Rectal smooth muscle tissue (tissue), 1 donor: ENCODE data around the gene ADGRD1.

Experiments used
- H3K27ac ChIP-seq: one replicate; pipeline ENCODE4 v1.7.0; 2013; ENCODE audit warnings: low read depth, low read length, inconsistent platforms
- H3K27me3 ChIP-seq: one replicate; pipeline ENCODE4 v1.7.0; 2013; ENCODE audit warnings: low read length; ENCODE audit not compliant: control insufficient read depth, insufficient read depth
- H3K36me3 ChIP-seq: one replicate; pipeline ENCODE4 v1.7.0; 2013; ENCODE audit warnings: low read length; ENCODE audit not compliant: control insufficient read depth, insufficient read depth
- H3K4me1 ChIP-seq: one replicate; pipeline ENCODE4 v1.7.0; 2013; ENCODE audit warnings: low read length; ENCODE audit not compliant: control insufficient read depth, insufficient read depth
- H3K4me3 ChIP-seq: one replicate; pipeline ENCODE4 v1.7.0; 2013; ENCODE audit warnings: low read length
- H3K9ac ChIP-seq: one replicate; pipeline ENCODE4 v1.7.0; 2013; ENCODE audit warnings: low read length

The ADGRD1 gene

GRCh38 chr12:131077931-131078391 lies 124.3 kb downstream of the ADGRD1 start:
- Histone ChIP-seq H3K4me1 (no peaks in the 10 kb centered on the region), H3K36me3 (peaks cover 2% of the 10 kb centered on the region), H3K27ac (no peak overlapping the region), H3K9ac (no peak overlapping the region), H3K27me3 (no peaks in the 10 kb centered on the region), H3K4me3 (no peak overlapping the region)

- H3K36me3 ChIP-seq, result peaks cover 4% of the 10 kb centered on the region
- no peak overlapping the region for H3K27ac ChIP-seq
- H3K27me3 ChIP-seq, result no peaks in the 10 kb centered on the region
- no peak overlapping the region for H3K4me3 ChIP-seq
- no peaks in the 10 kb centered on the region for H3K4me1 ChIP-seq
- no peak overlapping the region for H3K9ac ChIP-seq
Measured at GRCh38 chr12:131082290-131083194, 128.8 kb downstream of the ADGRD1 start.

DNA sequence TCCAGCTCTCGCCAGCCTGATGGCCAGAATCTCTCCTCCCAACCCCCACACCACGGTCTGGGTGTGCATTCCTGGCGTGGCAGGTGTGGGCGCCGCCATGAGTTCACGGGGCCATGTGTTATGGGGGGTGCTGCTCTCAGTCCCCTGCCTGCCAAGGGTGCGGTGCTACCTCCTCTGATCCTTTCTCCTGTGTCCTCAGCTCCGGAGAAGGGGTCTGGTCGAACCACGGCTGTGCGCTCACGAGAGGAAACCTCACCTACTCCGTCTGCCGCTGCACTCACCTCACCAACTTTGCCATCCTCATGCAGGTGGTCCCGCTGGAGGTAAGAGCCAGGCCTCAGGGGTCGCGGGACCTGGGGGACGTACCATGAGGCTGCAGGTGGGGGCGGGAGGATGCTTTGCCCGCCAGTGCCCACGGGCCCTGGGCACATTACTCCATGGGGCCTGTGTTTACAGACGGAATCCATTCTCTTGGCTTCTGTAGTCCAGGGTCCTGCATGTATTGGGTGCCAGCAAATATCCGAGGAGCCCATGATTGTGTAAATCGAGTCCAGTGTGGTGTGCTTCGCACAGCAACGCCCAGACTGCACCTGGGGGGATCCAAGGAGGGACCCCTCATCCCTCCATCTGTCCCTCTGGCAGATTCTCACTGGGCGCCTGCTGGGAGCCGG lies 130.8 kb downstream of the ADGRD1 start:
- no peaks in the 10 kb centered on the region for H3K4me1 ChIP-seq
- no peak overlapping the region for H3K27ac ChIP-seq
- peaks cover 2% of the 10 kb centered on the region for H3K36me3 ChIP-seq
- H3K4me3 ChIP-seq, result no peak overlapping the region
- H3K9ac ChIP-seq, result no peak overlapping the region
- H3K27me3 ChIP-seq, result no peaks in the 10 kb centered on the region

GRCh38 chr12:131085125-131085815 lies 131.6 kb downstream of the ADGRD1 start:
- Histone ChIP-seq H3K27me3 (no peaks in the 10 kb centered on the region), H3K36me3 (peaks cover 2% of the 10 kb centered on the region), H3K27ac (no peak overlapping the region), H3K9ac (no peak overlapping the region), H3K4me1 (no peaks in the 10 kb centered on the region), H3K4me3 (no peak overlapping the region)

DNA sequence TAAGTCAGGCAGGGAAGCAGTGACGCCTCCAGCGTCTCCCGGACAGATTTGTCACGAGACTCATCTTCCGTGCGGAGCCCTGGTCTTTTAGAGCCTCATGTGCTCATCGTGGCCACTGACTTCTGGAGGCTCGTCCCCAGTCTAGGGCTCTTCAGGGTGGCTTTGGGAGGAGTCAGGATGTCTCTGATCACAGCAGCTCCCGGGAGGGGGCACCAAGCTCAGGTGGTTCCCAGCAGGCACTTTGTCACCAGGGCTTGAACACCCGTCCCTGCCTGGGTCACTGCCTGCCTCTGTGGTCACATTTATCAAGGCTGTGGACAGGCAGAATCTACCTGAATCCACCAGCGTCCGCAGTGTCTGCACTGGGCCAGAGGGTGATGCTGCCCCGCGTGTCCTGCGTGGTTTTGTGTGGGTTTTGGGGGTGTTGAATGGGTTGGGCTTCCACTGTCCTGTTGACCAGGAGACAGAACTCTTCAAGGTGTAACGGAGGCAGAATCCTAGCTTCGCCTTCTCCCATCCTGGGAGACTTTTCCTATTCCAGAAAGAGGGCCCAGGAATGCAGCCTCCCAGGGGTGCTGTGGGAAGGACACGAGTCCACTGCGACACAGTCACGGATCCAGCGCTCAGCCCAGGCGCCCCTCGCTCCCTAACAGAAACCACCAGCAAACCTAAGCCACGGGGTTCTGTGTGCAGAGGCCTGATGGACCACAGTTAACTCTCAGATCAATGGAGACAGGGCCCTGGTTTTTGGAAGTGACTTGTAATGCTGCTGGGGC lies 132.3 kb downstream of the ADGRD1 start:
- Histone ChIP-seq H3K9ac (no peak overlapping the region), H3K27ac (no peak overlapping the region), H3K4me1 (no peaks in the 10 kb centered on the region), H3K36me3 (peaks cover 2% of the 10 kb centered on the region), H3K27me3 (no peaks in the 10 kb centered on the region), H3K4me3 (no peak overlapping the region)

DNA sequence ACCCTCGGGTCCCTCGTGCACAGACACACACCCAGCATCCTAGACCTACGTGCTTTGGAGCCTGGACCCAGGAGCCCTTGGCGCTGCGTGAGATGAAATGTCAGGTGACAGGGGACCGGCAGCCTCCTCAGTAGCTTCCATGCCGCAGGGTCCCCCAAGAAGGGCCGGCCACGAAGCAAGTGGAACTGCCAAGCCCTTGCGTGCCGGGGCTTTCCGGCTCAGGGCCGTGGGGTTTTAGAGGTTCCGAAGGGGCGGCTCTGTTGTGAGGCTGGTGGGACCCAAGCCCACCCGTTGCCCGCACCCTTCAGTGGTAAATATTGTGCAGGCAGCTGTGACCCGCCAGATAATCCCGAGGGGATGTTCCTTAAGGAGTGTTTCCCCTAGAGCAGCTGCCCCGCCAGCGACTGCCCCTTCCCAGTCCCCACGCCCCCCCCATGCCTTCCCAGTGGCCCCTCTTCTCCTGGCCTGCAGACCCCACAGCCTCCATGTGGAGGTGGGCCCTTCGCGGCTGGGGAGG lies 133.7 kb downstream of the ADGRD1 start:
- Histone ChIP-seq H3K27ac (no peak overlapping the region), H3K4me3 (no peak overlapping the region), H3K4me1 (no peaks in the 10 kb centered on the region), H3K27me3 (no peaks in the 10 kb centered on the region), H3K36me3 (peaks cover 2% of the 10 kb centered on the region), H3K9ac (no peak overlapping the region)

- Histone ChIP-seq H3K36me3 (peaks cover 2% of the 10 kb centered on the region), H3K9ac (no peak overlapping the region), H3K4me3 (no peak overlapping the region), H3K4me1 (no peaks in the 10 kb centered on the region), H3K27me3 (no peaks in the 10 kb centered on the region), H3K27ac (no peak overlapping the region)
Measured at GRCh38 chr12:131087991-131088700, 134.4 kb downstream of the ADGRD1 start.

DNA sequence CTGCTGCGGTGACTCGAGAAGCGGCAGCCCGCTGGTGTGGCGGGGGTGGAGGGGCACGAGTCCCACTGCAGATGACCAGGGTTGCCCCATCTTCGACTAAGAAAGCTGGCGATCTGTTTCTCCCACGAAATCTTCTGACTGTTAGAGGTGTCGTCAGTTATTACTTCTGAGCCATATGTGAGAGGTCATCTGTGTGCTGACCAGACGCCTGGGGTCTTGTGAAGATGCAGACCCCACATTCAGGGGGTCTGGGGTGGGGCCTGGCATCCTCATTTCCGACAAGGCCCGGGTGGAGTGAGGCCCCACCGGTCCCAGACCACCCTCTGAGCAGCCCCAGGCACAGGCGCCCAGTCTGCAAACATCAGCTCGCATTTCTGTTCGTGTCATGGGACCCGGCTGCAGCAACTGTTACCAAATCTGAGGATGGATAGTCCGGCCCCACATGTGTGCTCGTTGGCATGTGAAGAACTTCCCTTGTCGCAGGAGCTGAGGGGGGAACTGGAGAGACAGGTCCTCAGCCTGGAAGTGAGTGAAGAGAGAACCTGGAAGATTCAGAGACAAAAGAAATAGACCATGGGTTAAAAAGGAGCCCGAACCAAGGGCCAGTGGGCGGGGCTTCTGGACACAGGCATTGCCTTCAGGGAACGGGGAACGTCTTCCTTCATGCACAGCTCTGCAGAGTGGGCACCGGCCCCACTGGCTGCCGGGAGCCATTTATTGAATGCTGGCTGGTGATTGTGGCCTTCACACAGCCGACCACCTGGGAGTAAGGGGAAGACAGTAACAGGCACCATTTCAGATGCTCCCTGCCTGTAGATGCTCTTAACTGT lies 135.2 kb downstream of the ADGRD1 start:
- H3K27me3 ChIP-seq, result no peaks in the 10 kb centered on the region
- peaks cover 2% of the 10 kb centered on the region for H3K36me3 ChIP-seq
- no peak overlapping the region for H3K9ac ChIP-seq
- H3K27ac ChIP-seq, result no peak overlapping the region
- H3K4me1 ChIP-seq, result no peaks in the 10 kb centered on the region
- no peak overlapping the region for H3K4me3 ChIP-seq

DNA sequence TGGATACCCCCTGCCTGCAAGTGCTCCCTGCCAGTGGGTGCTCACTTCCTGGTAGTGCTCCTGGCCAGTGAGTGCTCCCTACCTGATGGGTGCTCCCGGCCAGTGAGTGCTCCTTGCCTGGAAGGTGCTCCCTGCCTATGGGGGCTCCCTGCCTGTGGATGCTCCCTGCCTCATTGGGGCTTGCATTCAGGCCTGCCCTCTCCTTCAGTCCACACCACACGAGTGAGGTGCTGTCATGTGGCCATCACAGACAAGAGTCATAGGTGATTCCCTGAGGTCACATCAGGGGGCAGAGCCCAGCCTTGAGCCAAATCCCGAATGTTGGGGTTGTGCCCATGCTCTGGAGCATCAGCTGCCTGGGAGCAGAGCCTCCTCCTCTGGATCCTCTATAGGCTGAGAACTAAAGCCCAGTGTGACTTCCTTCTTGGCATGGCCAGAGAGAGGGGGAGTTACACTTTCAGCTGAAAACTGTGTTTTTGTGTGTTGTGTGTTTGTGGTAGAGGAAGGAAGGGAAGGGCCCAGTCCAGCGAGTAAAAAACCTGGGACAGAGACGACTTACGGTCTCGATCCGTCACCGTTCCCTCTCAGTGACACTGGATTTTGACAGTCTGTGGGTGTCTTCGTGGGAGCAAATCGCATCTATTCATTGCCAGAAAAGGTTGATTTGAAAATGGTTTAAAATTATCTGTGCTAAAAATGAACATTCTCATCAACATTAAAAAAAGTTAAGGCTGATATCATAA lies 136.0 kb downstream of the ADGRD1 start:
- no peaks in the 10 kb centered on the region for H3K4me1 ChIP-seq
- H3K27ac ChIP-seq, result no peak overlapping the region
- peaks cover 2% of the 10 kb centered on the region for H3K36me3 ChIP-seq
- H3K4me3 ChIP-seq, result no peak overlapping the region
- H3K9ac ChIP-seq, result no peak overlapping the region
- no peaks in the 10 kb centered on the region for H3K27me3 ChIP-seq
